IPS-18a (cell line): Measurements from ENCODE around the gene DSCAML1.

Experiments
- H3K27ac ChIP-seq: one replicate; pipeline ENCODE4 v1.5.1; 2013; ENCODE audit warnings: low read length
- H3K27me3 ChIP-seq: one replicate; pipeline ENCODE4 v1.6.1; 2013; ENCODE audit warnings: mild to moderate bottlenecking, low read length; ENCODE audit not compliant: control insufficient read depth, insufficient read depth
- H3K36me3 ChIP-seq: one replicate; pipeline ENCODE4 v1.6.1; 2013; ENCODE audit warnings: low read depth, low read length; ENCODE audit not compliant: control insufficient read depth
- H3K4me1 ChIP-seq: one replicate; pipeline ENCODE4 v1.6.1; 2013; ENCODE audit warnings: low read depth, low read length; ENCODE audit not compliant: control insufficient read depth
- H3K4me3 ChIP-seq: one replicate; pipeline ENCODE4 v1.5.1; 2013; ENCODE audit warnings: low read length
- H3K9ac ChIP-seq: one replicate; pipeline ENCODE4 v1.6.1; 2013; ENCODE audit warnings: mild to moderate bottlenecking, low read length, moderate library complexity
- H3K9me3 ChIP-seq: one replicate; pipeline ENCODE4 v1.6.1; 2013; ENCODE audit warnings: low read depth, low read length; ENCODE audit not compliant: control insufficient read depth

DSCAML1 gene

GRCh38 chr11:117603932-117604331, 193.1 kb downstream of the DSCAML1 start:
- H3K4me1 ChIP-seq, result peaks cover 24% of the 10 kb centered on the region
- no peak overlapping the region for H3K9ac ChIP-seq
- peaks cover 12% of the 10 kb centered on the region for H3K27me3 ChIP-seq
- no peaks in the 10 kb centered on the region for H3K9me3 ChIP-seq
- H3K27ac ChIP-seq, result no peak overlapping the region
- no peaks in the 10 kb centered on the region for H3K36me3 ChIP-seq
- no peak overlapping the region for H3K4me3 ChIP-seq

GRCh38 chr11:117601006-117601708, 195.9 kb downstream of the DSCAML1 start:
- H3K9ac ChIP-seq, result no peak overlapping the region
- no peak overlapping the region for H3K4me3 ChIP-seq
- no peaks in the 10 kb centered on the region for H3K36me3 ChIP-seq

GRCh38 chr11:117600234-117600783, 196.7 kb downstream of the DSCAML1 start:
- H3K4me3 ChIP-seq, result no peak overlapping the region
- H3K36me3 ChIP-seq, result no peaks in the 10 kb centered on the region
- H3K4me1 ChIP-seq, result peaks cover 16% of the 10 kb centered on the region
- H3K9me3 ChIP-seq, result no peaks in the 10 kb centered on the region
- no peak overlapping the region for H3K9ac ChIP-seq
- no peak overlapping the region for H3K27ac ChIP-seq
- H3K27me3 ChIP-seq, result no peaks in the 10 kb centered on the region

More at GRCh38 chr11:117601006-117601708, 195.9 kb downstream of the DSCAML1 start:
- Histone ChIP-seq H3K27me3 (no peaks in the 10 kb centered on the region), H3K27ac (no peak overlapping the region), H3K9me3 (no peaks in the 10 kb centered on the region), H3K4me1 (peaks cover 16% of the 10 kb centered on the region)

- Histone ChIP-seq H3K27me3 (no peaks in the 10 kb centered on the region), H3K9me3 (no peaks in the 10 kb centered on the region), H3K27ac (no peak overlapping the region), H3K4me3 (no peak overlapping the region), H3K9ac (no peak overlapping the region), H3K36me3 (no peaks in the 10 kb centered on the region), H3K4me1 (peaks cover 22% of the 10 kb centered on the region)
Measured at GRCh38 chr11:117597071-117597470, 199.9 kb downstream of the DSCAML1 start.

- Histone ChIP-seq H3K36me3 (no peaks in the 10 kb centered on the region), H3K27me3 (no peaks in the 10 kb centered on the region), H3K4me1 (peaks cover 10% of the 10 kb centered on the region), H3K4me3 (no peak overlapping the region), H3K9me3 (no peaks in the 10 kb centered on the region), H3K9ac (no peak overlapping the region), H3K27ac (no peak overlapping the region)
Measured at GRCh38 chr11:117595440-117595839, 201.6 kb downstream of the DSCAML1 start.

- Histone ChIP-seq H3K4me1 (peaks cover 5% of the 10 kb centered on the region), H3K9me3 (no peaks in the 10 kb centered on the region), H3K36me3 (no peaks in the 10 kb centered on the region), H3K9ac (no peak overlapping the region), H3K27ac (no peak overlapping the region), H3K4me3 (no peak overlapping the region), H3K27me3 (no peaks in the 10 kb centered on the region)
Measured at GRCh38 chr11:117594721-117595120, 202.3 kb downstream of the DSCAML1 start.

GRCh38 chr11:117593065-117593464, 204.0 kb downstream of the DSCAML1 start:
- no peaks in the 10 kb centered on the region for H3K27me3 ChIP-seq
- no peaks in the 10 kb centered on the region for H3K36me3 ChIP-seq

GRCh38 chr11:117591316-117592039, 205.5 kb downstream of the DSCAML1 start:
- Histone ChIP-seq H3K9me3 (no peaks in the 10 kb centered on the region), H3K36me3 (no peaks in the 10 kb centered on the region), H3K4me3 (no peak overlapping the region), H3K27ac (no peak overlapping the region), H3K4me1 (peaks cover 5% of the 10 kb centered on the region), H3K9ac (no peak overlapping the region), H3K27me3 (no peaks in the 10 kb centered on the region)

More at GRCh38 chr11:117593065-117593464, 204.0 kb downstream of the DSCAML1 start:
- H3K4me3 ChIP-seq, result no peak overlapping the region
- no peak overlapping the region for H3K27ac ChIP-seq
- H3K4me1 ChIP-seq, result peaks cover 5% of the 10 kb centered on the region
- no peaks in the 10 kb centered on the region for H3K9me3 ChIP-seq
- H3K9ac ChIP-seq, result no peak overlapping the region

- no peaks in the 10 kb centered on the region for H3K36me3 ChIP-seq
- H3K27me3 ChIP-seq, result no peaks in the 10 kb centered on the region
- no peak overlapping the region for H3K9ac ChIP-seq
- no peaks in the 10 kb centered on the region for H3K9me3 ChIP-seq
- no peak overlapping the region for H3K4me3 ChIP-seq
- peaks cover 2% of the 10 kb centered on the region for H3K4me1 ChIP-seq
- no peak overlapping the region for H3K27ac ChIP-seq
Measured at GRCh38 chr11:117589063-117589462, 208.0 kb downstream of the DSCAML1 start.

- no peaks in the 10 kb centered on the region for H3K27me3 ChIP-seq
Measured at GRCh38 chr11:117588166-117588810, 208.7 kb downstream of the DSCAML1 start.

GRCh38 chr11:117587416-117587815, 209.6 kb downstream of the DSCAML1 start:
- H3K4me3 ChIP-seq, result no peak overlapping the region
- no peaks in the 10 kb centered on the region for H3K9me3 ChIP-seq
- H3K27ac ChIP-seq, result no peak overlapping the region
- no peaks in the 10 kb centered on the region for H3K36me3 ChIP-seq
- no peaks in the 10 kb centered on the region for H3K27me3 ChIP-seq
- peaks cover 13% of the 10 kb centered on the region for H3K4me1 ChIP-seq
- no peak overlapping the region for H3K9ac ChIP-seq

More at GRCh38 chr11:117588166-117588810, 208.7 kb downstream of the DSCAML1 start:
- Histone ChIP-seq H3K36me3 (no peaks in the 10 kb centered on the region), H3K9ac (no peak overlapping the region), H3K4me1 (peaks cover 10% of the 10 kb centered on the region), H3K27ac (no peak overlapping the region), H3K4me3 (no peak overlapping the region), H3K9me3 (no peaks in the 10 kb centered on the region)
